ENCODE measurements around the gene CD4.
"Not testable (repeated sequence)": the region's sequence is repeated elsewhere in the genome, so short reads cannot be mapped to it uniquely, and the experiment has no call there.

CD4 gene

GRCh38 chr12:6861391-6861790 is 72.1 kb downstream of the CD4 start:
- in situ Hi-C loops (cut with MboI; ENCODE audit: low sequenced_read_pairs): no loop called here

GRCh38 chr12:6863033-6863432 is 73.7 kb downstream of the CD4 start:
- in situ Hi-C loops (cut with MboI; ENCODE audit: low sequenced_read_pairs): no loop called here

GRCh38 chr12:6863586-6864321 is 74.4 kb downstream of the CD4 start:
- in situ Hi-C loops (cut with MboI; ENCODE audit: low sequenced_read_pairs): no loop called here

- in situ Hi-C loops (cut with MboI; ENCODE audit: low sequenced_read_pairs): not testable (repeated sequence)
Observed at GRCh38 chr12:6865307-6865706, 76.0 kb downstream of the CD4 start.

- in situ Hi-C loops (cut with MboI; ENCODE audit: low sequenced_read_pairs): no loop called here
Observed at GRCh38 chr12:6866163-6866919, 77.0 kb downstream of the CD4 start.

GRCh38 chr12:6866920-6867412 is 77.6 kb downstream of the CD4 start:
- in situ Hi-C loops (cut with MboI; ENCODE audit: low sequenced_read_pairs): no loop called here

- in situ Hi-C loops (cut with MboI; ENCODE audit: low sequenced_read_pairs): no loop called here
Observed at GRCh38 chr12:6867413-6868210, 78.3 kb downstream of the CD4 start, which contains the start of gene TPI1. TSS of gene TPI1 (plus strand) at chr12:6867531. CDS start at chr12:6867567, 36 bp downstream.

GRCh38 chr12:6868211-6869048 is 79.1 kb downstream of the CD4 start:
- in situ Hi-C loops (cut with MboI; ENCODE audit: low sequenced_read_pairs): no loop called here

- in situ Hi-C loops (cut with MboI; ENCODE audit: low sequenced_read_pairs): no loop called here
Observed at GRCh38 chr12:6869049-6870021, 80.0 kb downstream of the CD4 start.

GRCh38 chr12:6870304-6870703 is 81.0 kb downstream of the CD4 start:
- in situ Hi-C loops (cut with MboI; ENCODE audit: low sequenced_read_pairs): not testable (repeated sequence)
